OCI-LY7 (cell line): ENCODE data around the gene BRSK2. TPM values are rescaled to one million over a fixed set of nuclear protein-coding genes. Genes with fewer than 3 reads are reported as not detected.

ENCODE experiments used
- BruUV-seq: library from RNA; stranded (reverse); fragments of 400-500 nt; replicated peaks from 2 replicates; lab custom pipeline; 2021; lab: Mats Ljungman, UMichigan
- CTCF ChIA-PET: fragments of 300-600 bp; sonication (Branson Sonifier 250); formaldehyde crosslinking; loops from one replicate; lab custom pipeline; 2022; ENCODE audit warnings: antibody characterized with exemption; ENCODE audit not compliant: unreplicated experiment; lab: Charles Lee
- POLR2A ChIA-PET: fragments of 300-600 bp; sonication (Branson Sonifier 250); formaldehyde crosslinking; loops from one replicate; lab custom pipeline; 2022; ENCODE audit warnings: antibody characterized with exemption; lab: Charles Lee
- DNase-seq: peaks from one replicate; pipeline ENCODE4 v3.0.0-alpha.2; 2015; ENCODE audit warnings: low spot score
- H2AFZ ChIP-seq: fragments of 200-600 bp; sonication (generic), shearing (Covaris generic); 2 replicates; pipeline ENCODE4 v1.6.1; 2014; ENCODE audit warnings: mild to moderate bottlenecking, antibody characterized with exemption, low read length, moderate library complexity
- H3K27ac ChIP-seq: fragments of 200-600 bp; sonication (generic); 2 replicates; pipeline ENCODE4 v1.5.1; 2014; ENCODE audit warnings: mixed run types, low read depth, mild to moderate bottlenecking, moderate library complexity, low read length, inconsistent platforms; ENCODE audit not compliant: poor library complexity, severe bottlenecking
- H3K36me3 ChIP-seq: fragments of 200-600 bp; sonication (generic); 2 replicates; pipeline ENCODE4 v1.6.1; 2014; ENCODE audit warnings: mild to moderate bottlenecking, antibody characterized with exemption, low read length, moderate library complexity, mixed read lengths; ENCODE audit not compliant: insufficient read depth
- H3K4me1 ChIP-seq: fragments of 200-600 bp; sonication (generic); 2 replicates; pipeline ENCODE4 v1.5.1; 2014; ENCODE audit warnings: mild to moderate bottlenecking, low read length; ENCODE audit not compliant: insufficient read depth, poor library complexity, severe bottlenecking
- H3K4me2 ChIP-seq: fragments of 200-600 bp; sonication (generic); 2 replicates; pipeline ENCODE4 v1.6.1; 2014; ENCODE audit warnings: mild to moderate bottlenecking, low read length
- H3K4me3 ChIP-seq: fragments of 200-600 bp; sonication (generic); 2 replicates; pipeline ENCODE4 v1.5.1; 2014; ENCODE audit warnings: mild to moderate bottlenecking, low read depth, low read length; ENCODE audit not compliant: poor library complexity, severe bottlenecking
- H3K79me2 ChIP-seq: fragments of 200-600 bp; sonication (generic); 2 replicates; pipeline ENCODE4 v1.6.1; 2016; ENCODE audit warnings: low read depth, mild to moderate bottlenecking, low read length, moderate library complexity, mixed read lengths; ENCODE audit not compliant: insufficient read depth
- H3K9me2 ChIP-seq: fragments of 200-600 bp; sonication (generic); 2 replicates; pipeline ENCODE4 v1.6.1; 2016; ENCODE audit warnings: mild to moderate bottlenecking, low read length, mixed read lengths; ENCODE audit not compliant: insufficient read depth
- H3K9me3 ChIP-seq: fragments of 200-600 bp; sonication (generic); 2 replicates; pipeline ENCODE4 v1.6.1; 2014; ENCODE audit warnings: mild to moderate bottlenecking, mixed run types, low read length, mixed read lengths
- H4K20me1 ChIP-seq: fragments of 200-600 bp; sonication (generic); 2 replicates; pipeline ENCODE4 v1.6.1; 2014; ENCODE audit warnings: mild to moderate bottlenecking, antibody characterized with exemption, low read length, moderate library complexity, mixed read lengths; ENCODE audit not compliant: insufficient read depth
- EZH2phosphoT487 ChIP-seq: fragments of 200-600 bp; sonication (generic); IDR thresholded peaks from 2 replicates; pipeline ENCODE4 v1.6.1; 2018; ENCODE audit warnings: low read depth, borderline replicate concordance, mild to moderate bottlenecking, mixed run types, antibody characterized with exemption, low read length, moderate library complexity, mixed read lengths
- intact Hi-C: fragments of 100-400 bp; cut with micrococcal nuclease; formaldehyde crosslinking; loops from one replicate; pipeline ENCODE4 v1.10.0; 2022; ENCODE audit not compliant: unreplicated experiment
- total RNA-seq, 2 experiments: library from RNA; depleted of rRNA in 1 of 2; stranded (reverse); fragments of >200 nt in 1 of 2; shearing (Covaris generic) in 1 of 2; gene quantifications; 2 replicates each; pipeline ENCODE4 v1.2.3, GENCODE V29; 2014 to 2022
- TF ChIP-seq, protein P1 (sequence below): fragments of 200-600 bp; sonication (generic); conservative IDR thresholded peaks from 2 replicates; pipeline ENCODE4 v1.5.1; 2014; ENCODE audit warnings: mild to moderate bottlenecking, antibody characterized with exemption, low read length, moderate library complexity, mixed read lengths

BRSK2 gene
- total RNA-seq, 2 experiments from 2014 or later: not detected

DNA sequence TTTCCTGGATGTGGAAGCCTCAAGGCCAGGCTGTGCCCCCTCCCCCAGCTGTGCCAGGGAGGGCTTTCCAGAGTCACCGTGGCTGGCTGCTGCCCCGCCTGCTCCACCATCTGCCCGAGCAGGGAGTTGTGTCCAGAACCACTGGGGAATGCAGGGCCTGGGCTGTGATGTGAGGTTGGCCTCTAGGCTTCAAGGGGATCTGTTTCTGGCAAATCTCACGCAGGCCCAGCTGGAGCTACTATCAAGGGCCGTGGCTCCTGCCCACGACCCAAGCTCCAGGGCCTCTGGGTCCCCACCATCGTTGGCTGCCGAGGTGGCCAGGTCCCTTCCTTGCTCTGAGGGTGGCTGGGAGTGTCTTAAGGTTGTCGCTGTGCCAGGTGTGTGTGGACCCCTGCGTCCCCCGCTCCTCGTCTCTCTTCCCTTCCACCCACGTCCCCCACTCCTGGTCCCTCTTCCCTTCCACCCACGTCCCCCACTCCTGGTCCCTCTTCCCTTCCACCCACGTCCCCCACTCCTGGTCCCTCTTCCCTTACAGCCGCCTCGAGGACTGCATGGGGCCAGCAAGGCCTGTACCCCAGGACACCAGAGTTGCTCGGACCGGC, 6.1 kb downstream of the BRSK2 start:
- BruUV-seq: no TSS peak
- intact Hi-C loops: no loop called here
- CTCF ChIA-PET: no interaction called here

DNA sequence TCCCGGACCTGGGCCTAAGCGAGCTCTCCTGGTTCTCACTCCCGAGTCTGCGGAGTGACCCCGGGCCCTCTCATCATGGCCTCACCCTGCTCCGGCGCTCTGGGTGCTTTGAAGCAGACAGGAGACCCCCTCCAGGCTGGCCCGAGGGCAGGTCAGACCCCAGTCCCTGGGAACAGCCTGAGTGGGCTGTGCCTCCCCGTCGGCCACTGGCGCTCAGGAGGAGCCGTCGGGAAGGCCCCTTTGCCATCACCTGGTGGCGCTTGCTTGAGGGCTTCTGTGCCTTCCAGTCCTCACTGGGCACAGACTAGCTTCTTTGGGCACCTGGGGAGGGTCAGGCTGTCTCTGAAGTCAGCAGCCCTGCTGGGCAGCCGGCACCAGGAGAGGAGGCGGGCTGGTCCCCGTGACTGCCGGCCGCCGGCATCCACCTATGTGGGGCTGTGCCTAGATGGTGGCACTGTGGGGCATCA, 6.7 kb downstream of the BRSK2 start:
- Histone ChIP-seq H3K4me1 (no peaks in the 10 kb centered on the region), H3K9me3 (no peaks in the 10 kb centered on the region), H2AFZ (no peak overlapping the region), H3K4me2 (no peak overlapping the region), H3K9me2 (no peaks in the 10 kb centered on the region), H4K20me1 (no peaks in the 10 kb centered on the region), H3K27ac (no peak overlapping the region), H3K4me3 (no peak overlapping the region), H3K36me3 (no peaks in the 10 kb centered on the region), H3K79me2 (no peaks in the 10 kb centered on the region)
- ChIA-PET POLR2A (no interaction called here), CTCF (no interaction called here)
- intact Hi-C loops: no loop called here
- BruUV-seq: no TSS peak
- TF ChIP-seq EZH2phosphoT487: no peak
- TF ChIP-seq, protein P1, sequence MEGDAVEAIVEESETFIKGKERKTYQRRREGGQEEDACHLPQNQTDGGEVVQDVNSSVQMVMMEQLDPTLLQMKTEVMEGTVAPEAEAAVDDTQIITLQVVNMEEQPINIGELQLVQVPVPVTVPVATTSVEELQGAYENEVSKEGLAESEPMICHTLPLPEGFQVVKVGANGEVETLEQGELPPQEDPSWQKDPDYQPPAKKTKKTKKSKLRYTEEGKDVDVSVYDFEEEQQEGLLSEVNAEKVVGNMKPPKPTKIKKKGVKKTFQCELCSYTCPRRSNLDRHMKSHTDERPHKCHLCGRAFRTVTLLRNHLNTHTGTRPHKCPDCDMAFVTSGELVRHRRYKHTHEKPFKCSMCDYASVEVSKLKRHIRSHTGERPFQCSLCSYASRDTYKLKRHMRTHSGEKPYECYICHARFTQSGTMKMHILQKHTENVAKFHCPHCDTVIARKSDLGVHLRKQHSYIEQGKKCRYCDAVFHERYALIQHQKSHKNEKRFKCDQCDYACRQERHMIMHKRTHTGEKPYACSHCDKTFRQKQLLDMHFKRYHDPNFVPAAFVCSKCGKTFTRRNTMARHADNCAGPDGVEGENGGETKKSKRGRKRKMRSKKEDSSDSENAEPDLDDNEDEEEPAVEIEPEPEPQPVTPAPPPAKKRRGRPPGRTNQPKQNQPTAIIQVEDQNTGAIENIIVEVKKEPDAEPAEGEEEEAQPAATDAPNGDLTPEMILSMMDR: no peak
- no peak for DNase-seq

More for the DNA sequence above, 6.1 kb downstream of the BRSK2 start:
- H3K4me3 ChIP-seq: no peak overlapping the region
- no peak for DNase-seq
- H3K27ac ChIP-seq: no peak overlapping the region
- POLR2A ChIA-PET: no interaction called here
- H3K4me1 ChIP-seq: no peaks in the 10 kb centered on the region
- H3K9me3 ChIP-seq: no peaks in the 10 kb centered on the region
- TF ChIP-seq, protein P1: no peak
- TF ChIP-seq EZH2phosphoT487: no peak
- H4K20me1 ChIP-seq: no peaks in the 10 kb centered on the region
- H3K36me3 ChIP-seq: no peaks in the 10 kb centered on the region
- H2AFZ ChIP-seq: no peak overlapping the region
- no peaks in the 10 kb centered on the region for H3K9me2 ChIP-seq
- H3K4me2 ChIP-seq: no peak overlapping the region
- H3K79me2 ChIP-seq: no peaks in the 10 kb centered on the region

DNA sequence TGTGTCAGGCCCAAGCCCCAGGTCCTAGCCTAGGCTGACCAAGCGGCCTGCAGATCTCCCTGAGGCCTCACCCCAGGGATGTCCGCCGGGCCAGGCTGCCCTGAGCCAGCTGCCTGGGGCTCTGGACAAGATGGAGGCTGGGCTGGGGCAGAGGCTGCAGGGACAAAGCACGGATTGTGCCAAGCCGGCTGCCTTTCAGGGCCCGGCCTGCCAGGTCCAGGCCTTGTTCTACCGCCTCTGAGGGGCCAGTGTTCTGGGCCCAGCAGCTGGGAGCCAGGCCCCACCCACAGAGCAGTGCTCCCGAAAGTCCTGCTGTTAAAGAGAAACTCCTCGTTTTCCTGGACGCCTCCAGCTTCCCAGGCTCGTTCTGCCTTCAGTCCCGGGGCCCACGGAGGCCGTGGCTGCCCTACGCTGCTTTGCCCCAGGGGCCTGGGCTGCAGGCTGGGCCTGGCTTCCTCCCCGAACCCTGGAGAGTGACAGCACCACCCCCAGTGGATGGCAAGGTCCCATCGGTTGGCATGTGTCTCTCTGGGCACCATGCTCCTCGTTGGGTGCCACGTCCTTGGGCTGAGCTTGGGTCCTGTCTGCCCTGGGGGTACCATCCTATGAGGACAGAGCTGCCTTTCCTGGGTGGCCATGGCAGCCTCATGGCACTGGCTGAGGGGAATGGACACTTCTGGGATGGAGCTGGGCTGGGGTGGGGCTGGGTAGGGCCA, 7.6 kb downstream of the BRSK2 start:
- H4K20me1 ChIP-seq: no peaks in the 10 kb centered on the region
- no peak overlapping the region for H2AFZ ChIP-seq
- no peaks in the 10 kb centered on the region for H3K9me2 ChIP-seq
- POLR2A ChIA-PET: no interaction called here
- DNase-seq: no peak
- BruUV-seq: no TSS peak
- intact Hi-C loops: no loop called here
- CTCF ChIA-PET: no interaction called here
- no peak overlapping the region for H3K27ac ChIP-seq
- no peaks in the 10 kb centered on the region for H3K4me1 ChIP-seq
- no peak overlapping the region for H3K4me3 ChIP-seq
- no peaks in the 10 kb centered on the region for H3K36me3 ChIP-seq
- H3K79me2 ChIP-seq: no peaks in the 10 kb centered on the region
- TF ChIP-seq EZH2phosphoT487: no peak
- TF ChIP-seq, protein P1: no peak
- no peak overlapping the region for H3K4me2 ChIP-seq
- H3K9me3 ChIP-seq: no peaks in the 10 kb centered on the region
